HUES64 (cell line): ENCODE measurements around the gene CACNA1G.

Source experiments
- H3K27ac ChIP-seq: 2 replicates; pipeline ENCODE4 v1.7.0; 2013; ENCODE audit warnings: low read depth, low read length, inconsistent platforms
- H3K27me3 ChIP-seq: 2 replicates; pipeline ENCODE4 v1.6.1; 2013; ENCODE audit warnings: mild to moderate bottlenecking, low read length; ENCODE audit not compliant: insufficient read depth
- H3K36me3 ChIP-seq: 2 replicates; pipeline ENCODE4 v1.6.1; 2013; ENCODE audit warnings: mild to moderate bottlenecking, low read length; ENCODE audit not compliant: insufficient read depth
- H3K4me1 ChIP-seq: 2 replicates; pipeline ENCODE4 v1.6.1; 2013; ENCODE audit warnings: mild to moderate bottlenecking, low read length, moderate library complexity; ENCODE audit not compliant: insufficient read depth
- H3K4me3 ChIP-seq: 2 replicates; pipeline ENCODE4 v1.5.1; 2013; ENCODE audit warnings: mild to moderate bottlenecking, low read length, moderate library complexity
- H3K9ac ChIP-seq: 2 replicates; pipeline ENCODE4 v1.6.1; 2013; ENCODE audit warnings: mild to moderate bottlenecking, low read depth, low read length
- H3K9me3 ChIP-seq: 2 replicates; pipeline ENCODE4 v1.6.1; 2013; ENCODE audit warnings: low read depth, low read length; ENCODE audit not compliant: insufficient read depth
- WGBS: fragments of 150-250, 120-280 bp; methylation state at CpG from one replicate; pipeline ENCODE4 v1.1.7; 2013; ENCODE audit warnings: missing lambda C conversion rate; 5-methylcytosine and 5-hydroxymethylcytosine counted together

CACNA1G gene

DNA sequence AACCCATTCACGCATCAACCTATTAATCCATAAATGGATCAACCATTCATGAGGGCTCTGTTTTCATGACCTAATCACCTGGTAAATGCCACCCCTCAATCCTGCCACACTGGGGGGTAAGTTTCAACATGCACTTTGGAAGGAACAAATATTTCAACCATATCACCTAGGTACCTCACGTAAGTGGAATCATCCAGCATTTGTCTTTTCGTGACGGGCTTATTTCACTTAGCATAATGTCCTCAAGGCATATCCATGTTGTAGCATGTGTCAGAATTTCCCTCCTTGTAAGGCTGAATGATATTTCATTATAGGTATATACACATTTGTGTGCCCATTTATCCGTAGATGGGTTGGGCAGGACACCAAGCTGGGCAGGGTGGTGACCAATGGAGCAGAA is 111.6 kb downstream of the CACNA1G start:
- H3K36me3 ChIP-seq, result no peaks in the 10 kb centered on the region
- H3K27me3 ChIP-seq, result no peaks in the 10 kb centered on the region
- 97% methylated on average over 5 of the region's 5 CpGs for WGBS
- H3K4me1 ChIP-seq, result peaks cover 7% of the 10 kb centered on the region; the same call in 1 of the 2 replicates
- H3K4me3 ChIP-seq, result no peak overlapping the region
- H3K27ac ChIP-seq, result no peak overlapping the region
- H3K9me3 ChIP-seq, result no peaks in the 10 kb centered on the region
- no peak overlapping the region for H3K9ac ChIP-seq

DNA sequence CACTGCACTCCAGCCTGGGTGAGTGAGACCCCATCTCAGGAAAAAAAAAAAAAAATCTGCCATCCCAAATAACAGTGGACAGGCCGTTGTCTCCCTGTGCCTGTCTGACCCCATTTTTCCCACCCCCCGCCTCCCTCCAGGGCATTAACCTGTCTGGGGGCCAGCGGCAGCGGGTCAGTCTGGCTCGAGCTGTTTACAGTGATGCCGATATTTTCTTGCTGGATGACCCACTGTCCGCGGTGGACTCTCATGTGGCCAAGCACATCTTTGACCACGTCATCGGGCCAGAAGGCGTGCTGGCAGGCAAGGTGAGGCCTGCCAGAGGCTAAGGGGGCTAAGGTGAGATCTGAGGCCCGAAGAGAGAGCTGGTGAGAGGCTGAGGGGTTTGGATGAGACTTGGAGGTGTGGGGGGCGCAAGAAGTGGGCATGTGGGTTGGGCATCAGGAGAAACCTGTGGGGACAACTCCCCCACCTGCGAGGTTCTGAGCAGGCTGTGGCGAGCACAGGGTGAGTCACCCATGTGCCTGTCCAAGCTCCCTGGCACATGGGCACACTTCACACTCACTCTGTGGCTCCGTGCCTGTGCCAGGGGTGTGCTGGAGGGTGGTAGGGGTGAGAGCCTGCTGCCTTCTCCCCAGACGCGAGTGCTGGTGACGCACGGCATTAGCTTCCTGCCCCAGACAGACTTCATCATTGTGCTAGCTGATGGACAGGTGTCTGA is 112.5 kb downstream of the CACNA1G start:
- no peaks in the 10 kb centered on the region for H3K27me3 ChIP-seq
- no peak overlapping the region for H3K9ac ChIP-seq
- H3K4me1 ChIP-seq, result peaks cover 4% of the 10 kb centered on the region; the same call in 1 of the 2 replicates
- H3K9me3 ChIP-seq, result no peaks in the 10 kb centered on the region
- no peaks in the 10 kb centered on the region for H3K36me3 ChIP-seq
- no peak overlapping the region for H3K27ac ChIP-seq
- H3K4me3 ChIP-seq, result no peak overlapping the region
- WGBS, result 94% methylated on average over 20 of the region's 20 CpGs

DNA sequence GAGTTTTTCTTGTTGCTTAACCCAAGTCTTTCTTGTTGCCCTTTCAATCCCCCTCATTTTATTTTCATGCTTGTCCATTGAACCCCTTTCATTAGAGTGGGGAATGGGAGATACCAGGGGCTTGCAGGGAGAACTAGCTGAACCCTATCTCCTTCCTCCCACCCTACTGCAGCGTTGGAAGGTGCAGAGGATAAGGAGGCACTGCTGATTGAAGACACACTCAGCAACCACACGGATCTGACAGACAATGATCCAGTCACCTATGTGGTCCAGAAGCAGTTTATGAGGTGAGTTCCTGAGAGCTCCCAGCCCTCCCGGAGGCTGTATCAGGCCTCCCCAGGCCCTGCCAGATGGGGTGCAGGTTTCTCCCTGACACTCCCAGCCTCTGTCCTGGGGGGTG is 114.7 kb downstream of the CACNA1G start:
- H3K4me1 ChIP-seq, result no peaks in the 10 kb centered on the region
- no peaks in the 10 kb centered on the region for H3K27me3 ChIP-seq
- no peak overlapping the region for H3K27ac ChIP-seq
- WGBS, result 77% methylated on average over 3 of the region's 3 CpGs
- no peaks in the 10 kb centered on the region for H3K36me3 ChIP-seq
- no peak overlapping the region for H3K4me3 ChIP-seq
- H3K9ac ChIP-seq, result no peak overlapping the region
- no peaks in the 10 kb centered on the region for H3K9me3 ChIP-seq

DNA sequence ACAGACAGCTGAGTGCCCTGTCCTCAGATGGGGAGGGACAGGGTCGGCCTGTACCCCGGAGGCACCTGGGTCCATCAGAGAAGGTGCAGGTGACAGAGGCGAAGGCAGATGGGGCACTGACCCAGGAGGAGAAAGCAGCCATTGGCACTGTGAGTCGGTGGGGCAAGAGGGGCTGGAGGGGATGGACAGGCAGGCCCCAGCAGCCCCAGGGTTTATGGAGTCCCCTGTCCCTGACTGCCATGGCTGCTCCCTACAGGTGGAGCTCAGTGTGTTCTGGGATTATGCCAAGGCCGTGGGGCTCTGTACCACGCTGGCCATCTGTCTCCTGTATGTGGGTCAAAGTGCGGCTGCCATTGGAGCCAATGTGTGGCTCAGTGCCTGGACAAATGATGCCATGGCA is 115.1 kb downstream of the CACNA1G start:
- Histone ChIP-seq H3K9ac (no peak overlapping the region), H3K36me3 (no peaks in the 10 kb centered on the region), H3K9me3 (no peaks in the 10 kb centered on the region), H3K27ac (no peak overlapping the region), H3K4me1 (no peaks in the 10 kb centered on the region), H3K27me3 (no peaks in the 10 kb centered on the region), H3K4me3 (no peak overlapping the region)
- 95% methylated on average over 7 of the region's 7 CpGs for WGBS

DNA sequence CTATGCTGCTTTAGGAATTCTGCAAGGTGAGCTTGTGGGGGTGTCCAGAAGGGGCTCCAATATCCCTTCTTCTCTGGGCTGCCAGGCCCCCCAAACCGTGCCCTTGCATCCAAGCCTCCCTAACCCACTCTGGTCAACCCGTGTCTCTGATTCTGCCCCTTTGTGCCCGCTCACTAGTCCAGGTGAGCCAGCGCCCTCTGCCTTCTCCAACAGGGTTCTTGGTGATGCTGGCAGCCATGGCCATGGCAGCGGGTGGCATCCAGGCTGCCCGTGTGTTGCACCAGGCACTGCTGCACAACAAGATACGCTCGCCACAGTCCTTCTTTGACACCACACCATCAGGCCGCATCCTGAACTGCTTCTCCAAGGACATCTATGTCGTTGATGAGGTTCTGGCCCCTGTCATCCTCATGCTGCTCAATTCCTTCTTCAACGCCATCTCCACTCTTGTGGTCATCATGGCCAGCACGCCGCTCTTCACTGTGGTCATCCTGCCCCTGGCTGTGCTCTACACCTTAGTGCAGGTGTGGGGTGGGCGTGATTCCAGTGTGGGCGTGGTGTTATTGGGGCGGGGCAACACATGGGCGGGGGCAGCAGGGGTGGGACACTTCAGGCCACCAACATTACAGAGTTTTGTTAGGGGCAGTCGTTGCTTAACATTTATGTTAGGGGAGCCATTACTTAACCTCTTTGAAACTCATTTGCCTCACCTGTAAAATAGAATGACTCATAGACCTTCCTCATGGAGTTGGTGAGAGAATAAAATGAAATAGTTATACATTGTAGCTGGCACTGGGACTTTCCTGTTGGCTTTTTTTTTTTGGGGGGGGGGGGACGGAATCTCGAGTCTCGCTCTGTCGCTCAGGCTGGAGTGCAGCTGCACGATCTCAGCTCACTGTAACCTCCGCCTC is 115.8 kb downstream of the CACNA1G start:
- no peak overlapping the region for H3K4me3 ChIP-seq
- no peaks in the 10 kb centered on the region for H3K9me3 ChIP-seq
- H3K27ac ChIP-seq, result no peak overlapping the region
- no peak overlapping the region for H3K9ac ChIP-seq
- H3K36me3 ChIP-seq, result no peaks in the 10 kb centered on the region
- H3K4me1 ChIP-seq, result no peaks in the 10 kb centered on the region
- WGBS, result 92% methylated on average over 23 of the region's 24 CpGs
- H3K27me3 ChIP-seq, result no peaks in the 10 kb centered on the region
